CD14-positive monocyte (primary cell): ENCODE results near the gene IMMP2L. TPM values are rescaled to one million over a fixed set of nuclear protein-coding genes. Genes with fewer than 3 reads are reported as not detected.

Source experiments
- DNase-seq, 3 donors: peaks; one replicate each; pipeline ENCODE4 v3.0.0-alpha.2; 2011 to 2022
- H2AFZ ChIP-seq: 2 replicates; pipeline ENCODE4 v1.6.0; 2012; ENCODE audit warnings: mild to moderate bottlenecking, low read depth, low read length, inconsistent platforms; ENCODE audit not compliant: insufficient read depth, poor library complexity, severe bottlenecking
- H3K27ac ChIP-seq, 2 donors: 1 replicate in 1 of 2; 2 replicates in 1 of 2; pipeline ENCODE4 v1.5.1; 2012 to 2013; ENCODE audit warnings: low read length in 2 of 2, control low read depth in 1 of 2, inconsistent platforms in 1 of 2, low read depth in 1 of 2, mild to moderate bottlenecking in 1 of 2
- H3K27me3 ChIP-seq, 2 donors: one replicate each; pipeline versions ENCODE4 v1.6.0 to v1.6.1; 2011 to 2013; ENCODE audit warnings: low read length in 2 of 2; ENCODE audit not compliant: control insufficient read depth in 2 of 2, insufficient read depth in 2 of 2
- H3K36me3 ChIP-seq, 2 donors: replicated peaks in 1 of 2; 1 replicate in 1 of 2; 2 replicates in 1 of 2; pipeline versions ENCODE4 v1.5.1 to v1.6.1; 2012 to 2013; ENCODE audit warnings: low read length in 2 of 2, control low read depth in 1 of 2, inconsistent platforms in 1 of 2, mild to moderate bottlenecking in 1 of 2; ENCODE audit not compliant: insufficient read depth in 2 of 2, control insufficient read depth in 1 of 2
- H3K4me1 ChIP-seq, 2 donors: 1 replicate in 1 of 2; 2 replicates in 1 of 2; pipeline versions ENCODE4 v1.5.1 to v1.6.1; 2012 to 2013; ENCODE audit warnings: low read length in 2 of 2, control low read depth in 1 of 2, inconsistent platforms in 1 of 2, mild to moderate bottlenecking in 1 of 2, moderate library complexity in 1 of 2; ENCODE audit not compliant: insufficient read depth in 2 of 2, control insufficient read depth in 1 of 2
- H3K4me2 ChIP-seq: replicated peaks from 2 replicates; pipeline ENCODE3; 2012; ENCODE audit warnings: low read length, moderate library complexity, mild to moderate bottlenecking; ENCODE audit not compliant: poor library complexity, severe bottlenecking; ENCODE audit errors: extremely low read depth
- H3K4me3 ChIP-seq, 3 experiments: fragments of 200-600 bp in 1 of 3; sonication (generic) in 1 of 3; replicated peaks in 1 of 3; 1 replicate in 2 of 3; 2 replicates in 1 of 3; pipeline ENCODE4 v1.5.1; 2011 to 2013; ENCODE audit warnings: low read length in 3 of 3, mild to moderate bottlenecking in 3 of 3, control low read depth in 2 of 3, low read depth in 2 of 3, inconsistent platforms in 1 of 3, moderate library complexity in 1 of 3
- H3K79me2 ChIP-seq: 2 replicates; pipeline ENCODE4 v1.6.0; 2012; ENCODE audit warnings: mild to moderate bottlenecking, control low read depth, inconsistent platforms, low read length, moderate library complexity; ENCODE audit not compliant: insufficient read depth
- H3K9ac ChIP-seq: 2 replicates; pipeline ENCODE4 v1.6.0; 2017; ENCODE audit warnings: low read length, mild to moderate bottlenecking; ENCODE audit not compliant: insufficient read depth, poor library complexity, severe bottlenecking
- H3K9me3 ChIP-seq, 2 donors: replicated peaks in 1 of 2; 1 replicate in 1 of 2; 2 replicates in 1 of 2; pipeline versions ENCODE4 v1.5.1 to v1.6.1; 2012 to 2013; ENCODE audit warnings: low read length in 2 of 2, control low read depth in 1 of 2; ENCODE audit not compliant: control insufficient read depth in 1 of 2, insufficient read depth in 1 of 2
- H4K20me1 ChIP-seq: 2 replicates; pipeline ENCODE4 v1.6.0; 2012; ENCODE audit warnings: mild to moderate bottlenecking, low read length, control low read depth, moderate library complexity; ENCODE audit not compliant: insufficient read depth
- H3K27ac Mint-ChIP-seq, 7 donors: one replicate each; pipeline ENCODE4 v1.8.0; 2020; ENCODE audit warnings: mild to moderate bottlenecking in 7 of 7, mixed read lengths in 7 of 7, moderate library complexity in 6 of 7, inconsistent platforms in 2 of 7
- H3K27me3 Mint-ChIP-seq, 3 donors: one replicate each; pipeline ENCODE4 v1.8.0; 2021 to 2022; ENCODE audit warnings: low read depth in 3 of 3, mild to moderate bottlenecking in 3 of 3, mixed read lengths in 3 of 3, moderate library complexity in 3 of 3, inconsistent platforms in 1 of 3
- H3K36me3 Mint-ChIP-seq, 2 donors: one replicate each; pipeline ENCODE4 v1.8.0; 2020; ENCODE audit warnings: mixed read lengths in 2 of 2, inconsistent platforms in 1 of 2, mild to moderate bottlenecking in 1 of 2
- H3K4me1 Mint-ChIP-seq: one replicate; pipeline ENCODE4 v1.8.0; 2020; ENCODE audit warnings: mild to moderate bottlenecking, mixed read lengths
- H3K4me3 Mint-ChIP-seq, 2 donors: one replicate each; pipeline ENCODE4 v1.8.0; 2020; ENCODE audit warnings: mild to moderate bottlenecking in 2 of 2, mixed read lengths in 2 of 2, moderate library complexity in 1 of 2
- H3K9me3 Mint-ChIP-seq, 7 donors: one replicate each; pipeline ENCODE4 v1.8.0; 2020 to 2022; ENCODE audit warnings: mixed read lengths in 7 of 7, mild to moderate bottlenecking in 6 of 7, moderate library complexity in 6 of 7, inconsistent platforms in 2 of 7
- CTCF ChIP-seq: fragments of 200-600 bp; IDR thresholded peaks from one replicate; pipeline ENCODE4 v1.8.0; 2022; ENCODE audit warnings: antibody characterized with exemption, mild to moderate bottlenecking
- WGBS: methylation state at CpG from one replicate; pipeline ENCODE4 v1.1.5; 2013; ENCODE audit warnings: missing lambda C conversion rate; ENCODE audit not compliant: insufficient coverage; 5-methylcytosine and 5-hydroxymethylcytosine counted together
- intact Hi-C, 2 donors: fragments of 100-400 bp; cut with micrococcal nuclease; formaldehyde crosslinking; loops; one replicate each; pipeline versions ENCODE4 v1.15.0 to v1.15.1; 2023
- polyA plus RNA-seq, 3 donors: library from polyadenylated mRNA; depleted of rRNA in 1 of 3; unstranded in 2 of 3; stranded (reverse) in 1 of 3; fragments of 300-500 nt in 2 of 3; fragments of >200 nt in 1 of 3; fragmentation: Illumina TruSeq in 2 of 3; gene quantifications; 1 replicate in 2 of 3; 2 replicates in 1 of 3; pipeline ENCODE4 v1.2.3, GENCODE V29; 2012 to 2021

The IMMP2L gene
- polyA plus RNA-seq, 3 donors = 1.9 to 6.4 (median 6.2) TPM

- Histone ChIP-seq H3K27me3 (no peaks in the 10 kb centered on the region), H3K9me3 (no peaks in the 10 kb centered on the region), H3K27ac (no peak overlapping the region), H3K36me3 (no peaks in the 10 kb centered on the region), H3K4me2 (no peak overlapping the region), H3K4me1 (no peaks in the 10 kb centered on the region), H3K9ac (no peak overlapping the region), H3K79me2 (no peaks in the 10 kb centered on the region), H3K4me3 (no peak overlapping the region), H4K20me1 (no peaks in the 10 kb centered on the region), H2AFZ (no peak overlapping the region)
- WGBS = no CpG with 5 or more reads among the region's 2 CpGs
- H3K4me3 Mint-ChIP-seq = no peak overlapping the region
- no peaks in the 10 kb centered on the region for H3K4me1 Mint-ChIP-seq
- intact Hi-C loops = no loop called here
- no peaks in the 10 kb centered on the region for H3K36me3 Mint-ChIP-seq
- H3K27ac Mint-ChIP-seq = no peak overlapping the region
- no peak for TF ChIP-seq CTCF
- DNase-seq = no peak
- H3K9me3 Mint-ChIP-seq = peaks cover 0 to 2% (median 0%) of the 10 kb centered on the region in 7 donors
- H3K27me3 Mint-ChIP-seq = no peaks in the 10 kb centered on the region
Measured at GRCh38 chr7:111112439-111112838, 449.9 kb downstream of the IMMP2L start.

- Histone ChIP-seq H3K27me3 (no peaks in the 10 kb centered on the region), H3K36me3 (no peaks in the 10 kb centered on the region), H3K27ac (no peak overlapping the region), H3K4me3 (no peak overlapping the region), H3K79me2 (no peaks in the 10 kb centered on the region), H2AFZ (no peak overlapping the region), H3K9ac (no peak overlapping the region), H4K20me1 (no peaks in the 10 kb centered on the region), H3K4me1 (peaks cover 0 to 6% of the 10 kb centered on the region in 2 donors), H3K4me2 (no peak overlapping the region), H3K9me3 (no peaks in the 10 kb centered on the region)
- no CpG with 5 or more reads among the region's 3 CpGs for WGBS
- Mint-ChIP-seq H3K9me3 (peaks cover 0 to 2% (median 0%) of the 10 kb centered on the region in 7 donors), H3K4me1 (peaks cover 13% of the 10 kb centered on the region), H3K4me3 (no peak overlapping the region), H3K36me3 (no peaks in the 10 kb centered on the region), H3K27ac (no peak overlapping the region), H3K27me3 (no peaks in the 10 kb centered on the region)
- no peak for TF ChIP-seq CTCF
- intact Hi-C loops = no loop called here
- no peak for DNase-seq
Measured at GRCh38 chr7:111108496-111108895, 453.8 kb downstream of the IMMP2L start.
